GM12878 (cell line): ENCODE measurements around the gene CIROP. TPM values are rescaled to one million over a fixed set of nuclear protein-coding genes. Genes with fewer than 3 reads are reported as not detected.
A peak's percentile ranks its signal among the peaks of the same experiment; 100 is the strongest.

Experiments
- ASH2L ChIP-seq: fragments of 300-600, 200-600 bp; sonication (generic); IDR thresholded peaks from 2 replicates; pipeline ENCODE4 v1.6.1; 2017; ENCODE audit warnings: low read depth, mild to moderate bottlenecking, borderline replicate concordance
- CHD2 ChIP-seq: IDR thresholded peaks from 2 replicates; pipeline ENCODE4 v1.6.1; 2011; ENCODE audit warnings: low read depth, low read length, improper control_type of control experiment, borderline replicate concordance
- CREM ChIP-seq: IDR thresholded peaks from 2 replicates; pipeline ENCODE4 v1.6.1; 2014; ENCODE audit warnings: antibody characterized with exemption, low read depth
- CUX1 ChIP-seq: IDR thresholded peaks from 2 replicates; pipeline ENCODE4 v1.6.1; 2012; ENCODE audit warnings: improper control_type of control experiment, low read depth, low read length; ENCODE audit not compliant: insufficient replicate concordance
- HSF1 ChIP-seq: fragments of 150-350 bp; IDR thresholded peaks from 2 replicates; pipeline ENCODE4 v1.6.1; 2014; ENCODE audit warnings: mild to moderate bottlenecking, low read depth, low read length
- MTA3 ChIP-seq: IDR thresholded peaks from 2 replicates; pipeline ENCODE4 v1.6.1; 2012; ENCODE audit warnings: low read length, inconsistent platforms, borderline replicate concordance
- NFYB ChIP-seq: IDR thresholded peaks from 2 replicates; pipeline ENCODE4 v1.6.1; 2011; ENCODE audit warnings: low read depth, mild to moderate bottlenecking, low read length, improper control_type of control experiment, moderate library complexity; ENCODE audit not compliant: insufficient read depth
- NR2F1 ChIP-seq: fragments of 450-650 bp; conservative IDR thresholded peaks from 2 replicates; pipeline ENCODE4 v1.6.1; 2017; ENCODE audit warnings: mild to moderate bottlenecking
- PAX8 ChIP-seq: fragments of 450-650 bp; IDR thresholded peaks from 2 replicates; pipeline ENCODE4 v1.6.1; 2017; ENCODE audit warnings: mild to moderate bottlenecking, moderate library complexity
- POLR2AphosphoS2 ChIP-seq: IDR thresholded peaks from 2 replicates; pipeline ENCODE4 v1.6.1; 2011; ENCODE audit warnings: low read depth, mild to moderate bottlenecking, low read length, improper control_type of control experiment, moderate library complexity
- POU2F2 ChIP-seq: IDR thresholded peaks from 3 replicates; pipeline ENCODE4 v1.6.1; 2011; ENCODE audit warnings: low read depth, mild to moderate bottlenecking, low read length, borderline replicate concordance
- SMC3 ChIP-seq: IDR thresholded peaks from 2 replicates; pipeline ENCODE4 v1.6.1; 2011; ENCODE audit warnings: low read length, improper control_type of control experiment, borderline replicate concordance
- SRF ChIP-seq, 2 experiments: IDR thresholded peaks; 2 replicates each; pipeline ENCODE4 v1.6.1; 2011; ENCODE audit warnings: low read depth in 2 of 2, low read length in 2 of 2, mild to moderate bottlenecking in 1 of 2, moderate library complexity in 1 of 2
- STAT3 ChIP-seq: IDR thresholded peaks from 2 replicates; pipeline ENCODE4 v1.6.1; 2011; ENCODE audit warnings: low read depth, low read length, improper control_type of control experiment
- ZBED1 ChIP-seq: IDR thresholded peaks from 2 replicates; pipeline ENCODE4 v1.6.1; 2016; ENCODE audit warnings: borderline replicate concordance
- ZBTB33 ChIP-seq: fragments of 450-650 bp; IDR thresholded peaks from 2 replicates; pipeline ENCODE4 v1.6.1; 2017; ENCODE audit warnings: mild to moderate bottlenecking
- ZNF622 ChIP-seq: fragments of 450-650 bp; IDR thresholded peaks from 2 replicates; pipeline ENCODE4 v1.6.1; 2017; ENCODE audit warnings: mild to moderate bottlenecking, inconsistent platforms
- polyA plus RNA-seq, 11 experiments: library from polyadenylated mRNA; depleted of rRNA in 4 of 11; unstranded in 6 of 11; stranded (reverse) in 5 of 11; fragments of >200 nt; fragmentation: Nextera tagmentation in 4 of 11; fragmentation: Illumina TruSeq in 1 of 11; extraction: Ambion mirVana in 4 of 11; extraction: Trizol in 1 of 11; gene quantifications; 1 replicate in 1 of 11; 2 replicates in 10 of 11; pipeline versions ENCODE4 v1.2.1 to v1.2.3, GENCODE V29; 2011 to 2016; ENCODE audit warnings: inconsistent platforms in 2 of 11, missing spikeins in 2 of 11, low read depth in 1 of 11
- total RNA-seq, 4 experiments: library from RNA; depleted of rRNA in 3 of 4; stranded (reverse); fragments of >200 nt in 3 of 4; fragmentation: Illumina TruSeq in 1 of 4; extraction: Trizol in 1 of 4; gene quantifications; 2 replicates each; pipeline versions ENCODE4 v1.2.1 to v1.2.3, GENCODE V29; 2013 to 2021
- TF ChIP-seq, protein P1 (sequence below): IDR thresholded peaks from 2 replicates; pipeline ENCODE4 v1.6.1; 2011; ENCODE audit warnings: borderline replicate concordance, low read depth, mild to moderate bottlenecking, moderate library complexity, mixed read lengths, low read length; ENCODE audit not compliant: insufficient read depth; ENCODE audit errors: extremely low read length

The CIROP gene
- total and polyA plus RNA-seq, 10 of the 15 experiments (the other 5 are each of a cell fraction or from before 2014, with no cell fraction given) = not detected

- TF ChIP-seq, protein P1, sequence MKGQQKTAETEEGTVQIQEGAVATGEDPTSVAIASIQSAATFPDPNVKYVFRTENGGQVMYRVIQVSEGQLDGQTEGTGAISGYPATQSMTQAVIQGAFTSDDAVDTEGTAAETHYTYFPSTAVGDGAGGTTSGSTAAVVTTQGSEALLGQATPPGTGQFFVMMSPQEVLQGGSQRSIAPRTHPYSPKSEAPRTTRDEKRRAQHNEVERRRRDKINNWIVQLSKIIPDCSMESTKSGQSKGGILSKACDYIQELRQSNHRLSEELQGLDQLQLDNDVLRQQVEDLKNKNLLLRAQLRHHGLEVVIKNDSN = no peak
- TF ChIP-seq PAX8 (no peak), ASH2L (no peak), SRF (IDR thresholded peaks at IDR 0.05; ENCODE audit: low read depth in 2 of 2, low read length in 2 of 2) (peak; percentile 65 to 79), ZNF622 (no peak), CHD2 (no peak), POLR2AphosphoS2 (no peak; the same call in 1 of the 2 replicates), NR2F1 (peak; percentile 30; the same call in 1 of the 2 replicates), MTA3 (no peak), NFYB (no peak; the same call in 1 of the 2 replicates), STAT3 (no peak), ZBED1 (no peak), HSF1 (no peak), CUX1 (no peak), POU2F2 (peak; percentile 80; the same call in 2 of the 3 replicates), CREM (no peak), SMC3 (no peak), ZBTB33 (no peak)
These were observed 9.3 kb downstream of the CIROP start, which contains the start of gene C14orf119 (continued) for GRCh38 chr14:23095196-23096108.
